ENCODE results near the gene PTK6.
"Not testable (repeated sequence)": the region's sequence is repeated elsewhere in the genome, so short reads cannot be mapped to it uniquely, and the experiment has no call there.

Gene PTK6

GRCh38 chr20:63483834-63484233 is 53.3 kb downstream of the PTK6 start:
- no peak for DNase-seq (ENCODE audit: low read depth in 1 of 2, low spot score in 1 of 2)

DNA sequence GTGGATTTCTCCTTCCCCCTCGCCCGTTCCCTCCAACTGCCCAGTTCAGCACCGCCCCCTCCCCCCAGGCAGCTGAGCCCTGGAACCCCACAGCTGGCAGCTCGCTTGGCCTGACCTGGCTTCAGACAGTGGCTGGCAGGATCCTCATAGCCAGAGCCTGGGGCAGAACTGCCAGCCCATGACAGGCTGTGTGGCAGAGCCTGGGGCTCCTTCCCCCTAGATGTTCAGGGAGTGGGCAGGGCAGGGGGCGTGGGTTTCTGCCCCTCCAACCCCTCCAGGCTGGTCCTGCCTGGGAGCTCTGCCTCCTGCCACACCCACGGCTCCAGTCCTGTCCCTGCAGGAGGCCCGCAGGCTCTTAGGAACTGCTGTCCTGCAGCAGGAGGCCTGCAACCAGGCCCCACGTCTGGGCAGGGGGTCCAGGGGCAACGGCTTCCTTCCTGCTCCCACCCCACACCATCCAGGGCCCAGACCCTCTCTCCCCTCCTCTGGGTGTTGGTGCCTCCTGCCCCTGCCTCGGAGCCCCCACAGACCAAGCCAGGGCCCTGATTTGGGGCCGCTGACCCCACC is 55.1 kb downstream of the PTK6 start:
- no peak for DNase-seq (ENCODE audit: low read depth in 1 of 2, low spot score in 1 of 2)

GRCh38 chr20:63481503-63481902 is 55.7 kb downstream of the PTK6 start:
- no peak for DNase-seq (ENCODE audit: low read depth in 1 of 2, low spot score in 1 of 2)

- not testable (repeated sequence) for DNase-seq (ENCODE audit: low read depth in 1 of 2, low spot score in 1 of 2)
Observed at GRCh38 chr20:63479695-63480419, 57.3 kb downstream of the PTK6 start.

DNA sequence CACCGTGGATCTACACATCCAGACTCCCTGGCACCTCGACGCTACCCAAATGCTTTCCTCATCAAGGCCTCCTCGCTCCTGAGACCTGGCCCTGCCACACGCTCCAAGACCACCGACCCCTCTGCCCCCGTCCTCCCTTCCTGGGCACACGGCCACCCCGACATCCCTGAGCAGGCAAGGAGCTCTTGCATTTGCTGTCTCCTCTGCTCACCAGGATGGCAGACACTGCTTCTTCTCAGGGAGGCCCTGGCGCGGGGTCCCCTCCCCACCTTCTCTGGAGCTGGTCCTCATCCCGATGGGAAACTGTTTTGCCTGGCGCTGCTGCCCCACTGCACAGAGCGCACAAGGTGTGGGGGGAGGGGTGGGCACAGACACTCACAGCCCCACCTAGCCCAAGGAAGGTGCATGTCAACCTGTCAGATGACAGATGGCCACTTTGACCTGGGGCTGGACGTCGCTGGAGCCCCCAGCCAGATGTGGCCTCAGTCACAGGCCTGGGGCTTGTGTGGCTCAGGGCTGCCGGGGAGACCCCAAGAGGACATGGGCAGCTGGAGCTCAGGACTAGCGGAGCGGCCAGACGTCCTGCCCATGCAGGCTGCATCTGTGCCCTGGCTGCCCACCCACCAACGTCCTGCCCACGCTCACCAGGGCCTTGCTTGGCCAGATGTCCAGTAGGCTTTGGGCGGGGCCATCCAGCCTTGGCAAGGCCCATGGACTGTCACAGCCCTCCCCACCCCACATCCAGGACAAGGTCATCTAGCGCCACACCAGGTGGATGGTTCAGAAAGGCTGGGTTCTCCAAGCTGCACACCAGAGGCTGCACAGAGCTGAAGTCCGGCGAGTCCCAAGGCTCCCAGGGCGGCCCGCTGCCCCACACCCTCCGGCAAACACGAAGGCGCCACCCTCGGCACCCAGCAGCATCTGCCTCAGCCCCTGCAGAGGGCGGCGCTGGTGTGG is 58.6 kb downstream of the PTK6 start:
- no peak for DNase-seq (ENCODE audit: low read depth in 1 of 2, low spot score in 1 of 2)

Data from stimulated activated CD4-positive, alpha-beta T cell treated with anti-CD3 and anti-CD28 coated beads, Interleukin-15, amount 100 ng/mL, for 1 hour (primary cell).